Stimulated activated CD4-positive, alpha-beta T cell treated with anti-CD3 and anti-CD28 coated beads, Interleukin-12 subunit alpha, Interleukin-12 subunit beta, amount 100 ng/mL, for 24 hours (primary cell): ENCODE measurements around the gene TENT4B.

ENCODE experiments used
- DNase-seq, 2 experiments: peaks; one replicate each; pipeline ENCODE4 v3.0.0-alpha.2; 2020; ENCODE audit warnings: low read depth in 2 of 2

The TENT4B gene

DNA sequence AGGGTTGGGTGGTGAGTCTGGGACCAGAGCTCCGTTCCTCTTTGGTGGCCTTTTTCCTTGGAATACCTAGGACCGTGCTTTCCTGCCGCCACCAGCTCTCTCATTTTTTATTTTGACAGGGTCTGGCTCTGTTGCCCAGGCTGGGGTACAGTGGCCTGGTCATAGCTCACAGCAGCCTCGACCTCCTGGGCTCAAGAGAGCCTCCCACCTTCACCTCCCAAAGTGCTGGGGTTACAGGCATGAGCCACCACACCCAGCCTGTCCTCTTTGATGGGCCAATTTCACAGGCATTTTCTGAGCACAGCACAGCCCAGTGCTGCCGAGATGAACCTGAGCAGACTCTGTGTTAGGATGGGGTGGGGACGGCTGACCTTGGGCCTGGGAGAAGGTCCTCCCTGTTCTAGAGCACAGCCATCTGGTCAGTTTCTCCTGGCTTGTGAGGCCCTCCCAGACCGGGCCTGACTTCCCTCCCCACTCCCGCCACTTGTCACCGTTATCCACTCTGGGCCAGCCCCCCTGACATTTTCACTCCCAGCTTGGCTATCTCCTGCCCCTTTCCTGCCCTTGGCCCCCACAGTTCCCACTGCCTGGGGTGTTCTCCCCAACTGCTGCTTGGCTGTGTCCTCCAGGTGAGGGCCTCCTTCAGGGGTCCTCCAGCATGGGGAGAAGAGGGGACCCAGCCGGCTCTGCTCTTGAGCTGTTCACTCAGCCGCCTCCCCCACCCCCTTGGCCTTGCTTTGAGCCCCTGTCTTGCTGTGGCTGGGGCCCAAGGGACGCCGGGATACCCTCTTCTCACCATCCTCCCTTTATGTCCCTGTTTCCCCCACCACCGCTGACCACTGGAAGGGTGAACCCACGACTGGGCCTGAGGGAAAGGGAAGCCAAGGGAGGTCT is 118.3 kb downstream of the TENT4B start:
- no peak for DNase-seq

DNA sequence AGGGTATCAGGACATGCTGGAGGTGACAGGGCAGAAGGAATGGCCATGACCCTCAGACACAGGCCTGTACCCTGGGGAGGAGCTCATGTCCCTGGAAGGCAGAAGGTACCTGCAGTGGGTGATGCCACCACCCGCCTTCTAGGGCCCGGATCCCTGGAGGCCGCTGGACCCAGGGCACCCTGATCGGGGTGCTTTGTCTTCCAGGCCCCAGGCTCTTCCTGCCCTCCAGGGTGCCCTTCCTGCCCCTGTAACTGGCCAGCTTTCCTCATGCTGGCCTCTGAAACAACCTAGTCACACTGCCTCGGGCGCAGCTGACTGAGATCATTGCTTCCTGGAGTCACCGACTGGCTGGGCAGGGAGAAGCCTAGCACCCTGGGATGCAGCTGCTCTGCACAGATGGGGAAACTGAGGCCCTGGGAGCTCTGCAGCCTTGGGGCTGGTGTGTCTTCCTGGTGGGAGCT is 119.0 kb downstream of the TENT4B start:
- DNase-seq, result no peak

DNA sequence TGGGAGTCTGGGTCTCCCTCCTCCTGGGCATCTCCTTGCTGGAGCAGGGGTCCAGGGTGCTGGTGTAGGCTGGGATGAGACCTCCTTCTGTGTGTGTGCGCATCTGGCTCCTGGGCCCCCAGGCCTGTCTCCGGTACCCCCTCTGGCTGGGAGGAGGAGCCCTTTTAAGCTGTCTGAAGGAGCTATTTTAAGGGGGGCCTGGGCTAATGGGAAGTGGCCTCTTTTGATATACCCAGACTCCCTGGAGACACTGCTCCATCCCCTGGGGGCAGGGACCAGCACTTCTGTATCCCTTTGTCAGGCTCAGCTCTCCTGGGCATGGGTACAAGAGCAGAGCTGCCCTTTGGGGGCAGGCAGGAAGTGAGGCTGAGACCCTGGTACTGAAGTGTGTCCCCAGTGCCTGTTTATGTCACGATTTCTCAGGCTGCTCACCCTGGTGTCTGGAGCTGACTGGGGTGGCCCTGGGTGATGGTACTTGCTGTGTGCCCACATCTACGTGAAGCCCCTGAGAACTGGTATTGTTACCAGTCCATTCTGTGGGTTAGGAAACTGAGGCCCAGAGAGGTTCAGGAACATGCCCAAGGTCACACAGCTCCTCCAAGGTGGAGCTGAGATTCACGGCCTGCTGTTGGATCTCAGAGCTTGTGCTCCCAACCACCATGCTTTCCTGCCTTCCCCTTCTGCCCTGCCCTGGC is 119.7 kb downstream of the TENT4B start:
- DNase-seq, result no peak

DNA sequence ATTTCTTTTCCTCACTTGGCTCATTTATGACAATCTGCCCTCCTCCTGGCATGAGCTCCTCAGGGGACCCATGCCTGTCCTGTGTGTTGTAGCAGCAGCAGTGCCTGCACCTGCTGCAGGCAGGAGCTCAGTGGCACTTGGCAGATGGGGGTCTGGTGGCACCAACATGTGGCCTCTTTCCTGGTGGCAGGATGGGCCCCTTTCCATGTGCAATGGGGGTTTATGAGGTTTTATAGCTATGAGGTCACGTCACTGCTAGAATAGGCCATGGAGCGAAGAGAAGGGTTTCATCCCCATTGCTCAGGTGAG is 120.2 kb downstream of the TENT4B start:
- DNase-seq, result no peak

DNA sequence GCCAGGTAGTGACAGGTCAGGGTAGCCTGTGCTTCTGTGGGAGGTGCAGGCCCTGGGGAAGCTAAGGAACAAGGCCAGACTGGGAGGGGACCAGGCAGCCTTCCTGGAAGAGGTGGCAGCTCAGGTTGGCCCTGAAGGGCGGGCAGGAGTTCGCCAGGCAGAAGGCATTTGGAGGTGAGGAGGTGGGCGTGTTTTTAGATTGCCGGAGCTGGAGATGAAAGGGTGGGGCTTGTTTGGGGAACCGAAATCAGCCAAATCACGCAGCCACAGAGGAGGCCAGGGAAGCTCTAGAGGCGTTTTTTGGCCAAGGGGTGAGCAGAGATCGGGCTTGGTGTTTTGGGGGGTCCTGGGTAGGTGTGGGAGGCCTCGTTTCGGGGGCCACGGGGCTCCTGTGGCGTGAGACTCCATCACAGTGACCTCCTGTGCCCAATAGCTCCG is 120.8 kb downstream of the TENT4B start:
- DNase-seq, result no peak

DNA sequence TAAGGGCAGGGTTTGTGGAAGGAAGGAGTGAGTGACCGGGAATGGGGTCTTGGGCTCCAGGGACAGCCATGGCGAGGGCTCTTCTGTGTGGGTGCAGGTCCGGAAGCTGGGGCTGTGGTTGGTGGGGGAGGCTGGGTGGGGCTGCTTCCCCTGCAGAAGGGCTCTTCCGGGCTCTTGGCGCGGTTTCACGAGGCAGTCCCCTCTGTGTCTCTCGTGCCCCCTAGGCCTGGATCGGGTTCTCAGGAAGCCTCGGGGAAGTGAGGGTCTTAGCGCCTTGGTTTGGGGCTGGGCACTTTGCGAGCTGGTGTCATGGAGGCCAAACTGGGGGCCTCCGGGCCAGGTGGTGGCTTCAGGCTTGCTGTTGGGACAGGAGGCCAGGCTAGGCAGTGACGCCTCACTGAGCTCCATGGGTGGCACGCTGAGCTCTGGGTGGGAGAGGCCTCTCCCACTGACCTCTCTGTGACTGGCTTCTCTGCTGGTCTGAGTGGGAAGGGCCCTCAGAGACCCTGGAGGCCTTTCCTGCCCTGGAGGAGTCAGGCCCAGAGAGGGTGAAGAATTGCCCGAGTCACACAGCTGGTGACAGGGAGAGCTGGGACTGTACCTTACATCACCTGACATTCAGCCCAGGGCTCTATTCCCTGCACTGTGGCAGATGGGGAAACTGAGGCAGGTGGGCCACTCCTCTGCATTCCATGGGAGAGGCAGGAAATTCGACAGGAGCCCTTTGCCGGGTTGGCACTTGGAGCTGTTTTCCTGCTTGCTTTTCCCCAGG is 121.4 kb downstream of the TENT4B start:
- no peak for DNase-seq

DNA sequence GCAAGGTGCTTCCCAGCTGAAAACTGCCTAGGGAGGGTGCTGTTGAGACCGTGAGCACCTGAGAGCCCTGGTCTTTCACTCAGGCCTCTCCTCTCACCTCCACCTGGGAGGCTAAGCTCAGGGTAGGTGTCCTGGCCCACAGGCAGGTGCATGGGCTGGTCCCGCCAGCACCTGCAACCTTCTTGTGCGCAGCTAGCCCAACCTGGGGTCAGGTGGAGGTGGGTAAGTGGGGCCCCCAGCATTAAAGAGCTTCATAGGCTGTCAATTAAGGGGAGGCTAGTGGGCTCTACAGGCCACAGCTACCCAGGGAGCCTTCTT is 122.0 kb downstream of the TENT4B start:
- DNase-seq, result no peak

DNA sequence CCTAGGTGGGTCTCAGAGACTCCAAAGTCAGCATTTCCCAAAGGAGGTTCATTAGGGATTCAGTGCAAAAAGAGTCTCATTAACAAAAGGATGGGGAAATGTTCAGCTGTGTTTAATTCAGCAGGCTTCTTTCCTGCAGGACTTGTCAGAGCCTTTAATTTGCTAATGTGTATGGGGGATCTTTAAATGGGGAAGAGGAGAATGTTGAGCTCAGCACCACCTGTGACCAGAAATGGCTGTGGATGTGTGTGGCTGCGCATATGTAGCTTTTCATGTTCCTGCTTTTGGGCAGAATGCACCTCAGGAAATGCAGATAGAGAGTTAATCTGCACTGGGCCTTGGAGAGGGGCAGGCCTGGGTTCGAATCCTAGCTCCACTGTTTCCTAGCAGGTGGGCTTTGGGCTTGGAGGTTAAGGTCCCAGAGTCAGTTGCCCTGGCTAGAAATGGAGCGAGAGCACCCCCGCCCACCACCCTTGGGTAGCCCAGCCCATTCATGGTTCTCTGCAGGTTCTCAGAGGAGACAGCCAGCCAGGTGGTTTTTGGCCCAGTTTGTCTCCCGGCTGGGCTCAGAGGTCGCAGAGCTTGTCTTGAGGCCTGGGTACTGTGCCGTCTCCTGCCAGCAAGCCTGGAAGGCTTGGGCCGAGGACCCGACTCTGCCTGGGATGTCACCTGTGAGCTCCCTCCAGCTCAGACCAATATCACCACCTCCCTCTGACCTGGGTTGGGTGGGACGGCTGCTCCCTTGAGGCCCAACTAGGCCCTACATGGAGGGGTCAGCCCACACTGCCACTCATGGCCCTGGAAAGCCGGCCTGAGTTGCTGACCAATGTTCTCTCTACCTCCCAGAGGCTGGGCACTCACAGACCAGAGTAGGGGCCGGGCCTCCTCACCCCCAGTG is 122.6 kb downstream of the TENT4B start:
- DNase-seq, result no peak

DNA sequence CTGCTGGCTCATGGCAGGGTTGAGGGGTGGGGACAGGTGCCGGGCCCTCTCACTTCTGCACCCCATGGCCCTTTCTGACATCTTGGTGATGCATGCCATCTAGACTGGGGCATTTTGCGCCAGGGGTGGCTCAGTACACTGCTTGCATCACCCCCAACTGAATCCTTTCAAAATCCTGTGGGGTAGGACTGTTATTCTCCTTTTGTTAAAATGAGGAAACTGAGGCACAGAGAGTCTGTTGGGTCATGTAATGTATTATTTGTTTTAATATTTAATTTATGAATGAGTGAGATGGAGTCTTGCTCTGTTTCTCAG is 123.2 kb downstream of the TENT4B start:
- DNase-seq, result no peak

DNA sequence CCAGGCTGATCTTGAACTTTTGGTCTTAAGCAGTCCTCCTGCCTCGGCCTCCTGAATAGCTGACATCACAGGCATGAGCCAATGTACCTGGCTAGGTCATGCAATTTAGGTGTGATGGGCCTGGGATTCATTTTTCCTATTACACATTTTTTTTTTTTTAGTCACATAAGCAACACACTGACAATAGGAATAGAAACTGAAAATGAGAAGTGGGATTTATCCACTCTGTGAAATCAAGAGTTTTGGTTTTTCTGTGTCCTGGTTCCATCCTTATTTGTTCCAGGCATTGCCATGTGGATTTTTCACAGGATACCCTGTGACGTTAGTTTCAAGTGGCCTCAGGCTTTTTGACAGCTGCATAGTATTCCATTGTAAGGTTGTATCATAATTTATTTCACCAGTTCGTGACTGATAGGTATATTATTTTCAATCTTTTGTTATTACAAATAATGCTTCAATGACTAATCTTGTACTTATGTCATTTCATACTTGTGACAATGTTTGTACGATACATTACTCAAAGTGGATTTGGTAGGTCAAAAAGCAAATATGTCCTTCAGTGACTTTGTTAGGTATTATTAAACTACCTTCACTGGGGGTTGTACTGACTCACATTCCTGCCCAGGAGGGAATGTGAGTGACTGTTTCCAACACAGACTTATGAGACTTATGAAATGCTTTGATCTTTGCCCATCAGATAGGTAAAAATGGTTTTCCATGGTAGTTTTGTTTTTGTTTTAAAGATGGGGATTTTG is 123.9 kb downstream of the TENT4B start:
- DNase-seq, result no peak

DNA sequence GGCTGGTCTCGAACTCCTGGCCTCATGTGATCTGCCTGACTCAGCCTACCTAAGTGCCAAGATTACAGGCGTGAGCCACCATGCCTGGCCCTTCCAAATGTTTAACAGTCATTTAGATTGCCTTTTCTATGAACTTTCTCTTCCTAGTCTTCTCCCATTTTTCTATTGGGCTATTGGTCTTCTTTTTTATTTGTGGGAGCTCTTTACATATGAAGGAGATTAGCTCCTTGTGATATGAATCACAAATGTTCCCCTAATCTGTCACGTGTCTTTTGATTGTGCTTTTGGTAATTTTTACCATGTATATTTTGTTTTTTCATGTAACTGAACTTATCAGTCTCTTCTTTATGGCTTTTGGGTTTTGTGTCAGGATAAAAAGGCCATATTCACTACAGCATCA is 125.1 kb downstream of the TENT4B start:
- no peak for DNase-seq

DNA sequence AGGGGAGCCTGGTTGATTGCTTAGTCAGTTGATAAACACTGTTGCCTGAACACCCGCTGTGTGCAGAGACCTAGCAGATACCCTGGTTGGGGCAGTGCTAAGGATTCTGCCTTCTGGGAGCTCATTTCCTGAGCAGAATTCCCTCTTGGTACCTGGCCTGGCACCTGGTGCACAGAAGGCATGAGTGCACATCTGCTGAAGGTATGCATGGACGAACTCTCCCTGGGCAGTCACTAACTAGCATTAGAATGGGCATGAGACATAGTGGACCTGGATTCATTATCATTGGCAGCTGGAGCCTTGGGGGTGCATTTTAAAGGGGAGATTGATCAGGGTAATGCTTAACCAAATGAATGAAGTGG is 126.4 kb downstream of the TENT4B start:
- no peak for DNase-seq

DNA sequence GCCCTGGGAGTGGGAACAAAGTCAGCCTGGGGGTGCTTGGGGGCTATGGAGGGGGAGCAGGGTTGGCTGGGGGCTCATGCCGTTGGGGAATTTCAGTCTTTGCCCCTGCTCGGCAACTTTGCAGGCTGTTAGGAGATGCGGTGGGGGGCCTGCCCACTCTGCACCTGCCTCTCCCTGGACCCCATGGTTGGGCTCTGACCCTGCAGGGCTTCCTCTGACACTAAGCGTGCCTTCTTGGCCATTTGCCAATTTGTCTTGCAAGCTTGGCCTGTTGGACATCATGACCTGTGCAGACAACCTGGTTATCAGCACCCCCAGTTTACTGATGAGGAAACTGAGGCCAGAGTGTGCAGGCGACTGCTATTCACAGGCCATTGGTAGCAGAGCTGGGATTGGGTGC is 127.8 kb downstream of the TENT4B start:
- no peak for DNase-seq
